Sigmoid colon (tissue), 7 donors: Measurements from ENCODE around the gene CA12. TPM values are rescaled to one million over a fixed set of nuclear protein-coding genes. Genes with fewer than 3 reads are reported as not detected.

Experiments
- DNase-seq: peaks from one replicate; pipeline ENCODE4 v3.0.0-alpha.2; 2019
- H3K27ac ChIP-seq, 4 donors: fragments of 200-600 bp; sonication (generic); one replicate each; pipeline ENCODE4 v1.5.1; 2016 to 2019; ENCODE audit warnings: mild to moderate bottlenecking in 1 of 4
- H3K27me3 ChIP-seq, 3 donors: fragments of 200-600 bp; sonication (generic); one replicate each; pipeline ENCODE4 v1.5.1; 2019; ENCODE audit warnings: mild to moderate bottlenecking in 1 of 3
- H3K36me3 ChIP-seq, 4 donors: fragments of 200-600 bp; sonication (generic); one replicate each; pipeline ENCODE4 v1.5.1; 2016 to 2019
- H3K4me1 ChIP-seq, 4 donors: fragments of 200-600 bp; sonication (generic); one replicate each; pipeline ENCODE4 v1.5.1; 2017 to 2019
- H3K4me3 ChIP-seq, 4 donors: fragments of 200-600 bp; sonication (generic); one replicate each; pipeline ENCODE4 v1.5.1; 2017 to 2019; ENCODE audit warnings: mild to moderate bottlenecking in 2 of 4, moderate library complexity in 1 of 4
- H3K9me3 ChIP-seq, 4 donors: fragments of 200-600 bp in 3 of 4; sonication (generic) in 3 of 4; one replicate each; pipeline versions ENCODE4 v1.5.1 to v1.6.1; 2013 to 2019
- EP300 ChIP-seq, 4 donors: sonication (generic); formaldehyde crosslinking; IDR thresholded peaks; one replicate each; pipeline ENCODE4 v1.6.1; 2017; ENCODE audit warnings: antibody characterized with exemption in 4 of 4
- POLR2A ChIP-seq, 2 donors: fragments of 450-650 bp; IDR thresholded peaks; one replicate each; pipeline ENCODE4 v1.6.1; 2016; ENCODE audit warnings: antibody characterized with exemption in 2 of 2, mild to moderate bottlenecking in 2 of 2, moderate library complexity in 2 of 2
- POLR2AphosphoS5 ChIP-seq, 4 donors: sonication (generic); formaldehyde crosslinking; IDR thresholded peaks; one replicate each; pipeline ENCODE4 v1.6.1; 2017; ENCODE audit warnings: antibody characterized with exemption in 4 of 4
- WGBS, 2 donors: extraction: QIAGEN DNeasy Blood & Tissue Kit; methylation state at CpG; one replicate each; pipeline ENCODE4 v1.1.7; 2013; 5-methylcytosine and 5-hydroxymethylcytosine counted together
- intact Hi-C: fragments of 100-400 bp; cut with DNase I; formaldehyde crosslinking; loops from one replicate; pipeline ENCODE4 v1.15.1; 2023
- polyA plus RNA-seq, 3 donors: library from polyadenylated mRNA; stranded (reverse); fragments of 200-250 nt; gene quantifications; one replicate each; pipeline ENCODE4 v1.2.3, GENCODE V29; 2013
- total RNA-seq, 4 donors: library from RNA; depleted of rRNA; stranded (reverse); fragments of >200 nt; gene quantifications; one replicate each; pipeline ENCODE4 v1.1.0, GENCODE V29; 2016
- TF ChIP-seq, protein P1 (sequence below), 4 experiments: fragments of 450-650 bp in 3 of 4; fragments of 200-600 bp in 1 of 4; IDR thresholded peaks; one replicate each; pipeline ENCODE4 v1.5.1; 2016 to 2019; ENCODE audit warnings: antibody characterized with exemption in 4 of 4, mild to moderate bottlenecking in 3 of 4, moderate library complexity in 2 of 4
- donor health status: healthy with polysubstance abuse.
- donor health status: Bipolar disorder and iron deficiency.
- donor health status: healthy.

Gene CA12
- total and polyA plus RNA-seq, 7 donors, result 0.14 to 76.2 (median 2.2) TPM

DNA sequence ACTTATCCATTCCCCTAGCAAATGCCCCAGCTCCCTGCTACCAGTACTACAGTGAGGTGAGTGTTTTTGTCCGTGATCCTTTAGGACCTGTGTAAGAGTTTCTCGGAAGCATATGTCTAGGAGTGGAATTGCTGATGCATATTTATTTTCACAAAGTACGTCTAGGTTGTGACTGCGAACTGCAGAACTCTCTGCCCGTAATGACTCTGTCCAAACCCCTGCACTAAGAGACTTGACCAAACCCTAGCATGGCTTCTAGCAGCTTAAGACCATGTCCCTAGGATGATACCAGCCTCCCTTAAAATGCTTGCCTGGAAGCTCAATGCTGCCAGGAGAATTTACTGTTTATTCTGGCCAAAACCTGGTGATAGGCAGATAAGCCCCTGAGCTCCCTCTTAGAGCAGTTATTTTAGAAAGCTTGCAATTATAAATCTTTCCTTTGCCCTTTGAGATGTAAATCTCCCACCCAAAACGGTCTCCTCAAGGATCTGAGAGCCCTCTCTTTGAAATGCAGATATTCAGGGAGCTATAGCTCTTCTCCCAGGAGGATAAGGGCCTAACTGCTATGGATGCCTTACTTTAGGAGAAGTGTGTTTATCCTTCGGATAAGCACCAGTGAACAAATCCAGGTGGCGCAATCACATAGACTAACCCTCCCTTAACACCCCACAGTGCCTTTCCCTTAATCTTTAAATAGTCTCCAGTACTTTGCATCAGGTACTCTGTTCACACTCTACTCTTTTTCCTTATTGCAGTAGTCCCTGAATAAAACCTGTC is 14.7 kb upstream of the CA12 start:
- Histone ChIP-seq H3K36me3 (no peaks in the 10 kb centered on the region), H3K9me3 (no peaks in the 10 kb centered on the region), H3K27me3 (no peaks in the 10 kb centered on the region), H3K27ac (no peak overlapping the region), H3K4me3 (no peak overlapping the region), H3K4me1 (no peaks in the 10 kb centered on the region)
- intact Hi-C loops, result no loop called here
- TF ChIP-seq EP300 (IDR thresholded peaks at IDR 0.05) (no peak), POLR2AphosphoS5 (IDR thresholded peaks at IDR 0.05) (no peak), POLR2A (IDR thresholded peaks at IDR 0.05) (no peak)
- TF ChIP-seq, protein P1, sequence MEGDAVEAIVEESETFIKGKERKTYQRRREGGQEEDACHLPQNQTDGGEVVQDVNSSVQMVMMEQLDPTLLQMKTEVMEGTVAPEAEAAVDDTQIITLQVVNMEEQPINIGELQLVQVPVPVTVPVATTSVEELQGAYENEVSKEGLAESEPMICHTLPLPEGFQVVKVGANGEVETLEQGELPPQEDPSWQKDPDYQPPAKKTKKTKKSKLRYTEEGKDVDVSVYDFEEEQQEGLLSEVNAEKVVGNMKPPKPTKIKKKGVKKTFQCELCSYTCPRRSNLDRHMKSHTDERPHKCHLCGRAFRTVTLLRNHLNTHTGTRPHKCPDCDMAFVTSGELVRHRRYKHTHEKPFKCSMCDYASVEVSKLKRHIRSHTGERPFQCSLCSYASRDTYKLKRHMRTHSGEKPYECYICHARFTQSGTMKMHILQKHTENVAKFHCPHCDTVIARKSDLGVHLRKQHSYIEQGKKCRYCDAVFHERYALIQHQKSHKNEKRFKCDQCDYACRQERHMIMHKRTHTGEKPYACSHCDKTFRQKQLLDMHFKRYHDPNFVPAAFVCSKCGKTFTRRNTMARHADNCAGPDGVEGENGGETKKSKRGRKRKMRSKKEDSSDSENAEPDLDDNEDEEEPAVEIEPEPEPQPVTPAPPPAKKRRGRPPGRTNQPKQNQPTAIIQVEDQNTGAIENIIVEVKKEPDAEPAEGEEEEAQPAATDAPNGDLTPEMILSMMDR (IDR thresholded peaks at IDR 0.05), result no peak
- peak; percentile 1 for DNase-seq
- WGBS, 2 donors, result 58 to 80% methylated on average over 8 of the region's 8 CpGs

DNA sequence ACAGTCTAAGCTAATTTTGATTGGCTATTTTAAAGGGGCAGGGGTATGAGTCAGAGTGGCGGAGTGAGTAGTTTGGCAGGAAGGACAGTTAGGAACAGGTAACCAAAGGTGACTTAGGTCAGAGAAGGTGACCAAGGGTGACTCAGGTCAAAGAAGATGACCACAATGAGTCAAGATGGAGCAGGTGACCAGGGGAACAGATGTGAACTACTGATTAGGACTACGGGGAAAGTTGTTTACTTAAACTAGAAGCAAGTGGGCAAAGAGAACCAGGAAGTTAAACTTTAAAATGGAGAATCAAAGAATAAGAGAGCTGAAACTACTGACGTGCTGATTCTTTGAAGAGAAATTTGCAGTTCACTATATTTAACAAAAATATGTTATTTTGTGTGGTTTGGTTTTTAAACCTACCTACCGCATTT is 14.1 kb upstream of the CA12 start:
- WGBS, 2 donors, result 56 to 66% methylated on average over 4 of the region's 4 CpGs
- H3K9me3 ChIP-seq, result no peaks in the 10 kb centered on the region
- H3K27me3 ChIP-seq, result no peaks in the 10 kb centered on the region
- DNase-seq, result no peak
- TF ChIP-seq POLR2A (IDR thresholded peaks at IDR 0.05) (no peak), POLR2AphosphoS5 (IDR thresholded peaks at IDR 0.05) (no peak)
- intact Hi-C loops, result no loop called here
- H3K27ac ChIP-seq, result no peak overlapping the region
- H3K4me1 ChIP-seq, result no peaks in the 10 kb centered on the region
- no peaks in the 10 kb centered on the region for H3K36me3 ChIP-seq
- H3K4me3 ChIP-seq, result no peak overlapping the region

DNA sequence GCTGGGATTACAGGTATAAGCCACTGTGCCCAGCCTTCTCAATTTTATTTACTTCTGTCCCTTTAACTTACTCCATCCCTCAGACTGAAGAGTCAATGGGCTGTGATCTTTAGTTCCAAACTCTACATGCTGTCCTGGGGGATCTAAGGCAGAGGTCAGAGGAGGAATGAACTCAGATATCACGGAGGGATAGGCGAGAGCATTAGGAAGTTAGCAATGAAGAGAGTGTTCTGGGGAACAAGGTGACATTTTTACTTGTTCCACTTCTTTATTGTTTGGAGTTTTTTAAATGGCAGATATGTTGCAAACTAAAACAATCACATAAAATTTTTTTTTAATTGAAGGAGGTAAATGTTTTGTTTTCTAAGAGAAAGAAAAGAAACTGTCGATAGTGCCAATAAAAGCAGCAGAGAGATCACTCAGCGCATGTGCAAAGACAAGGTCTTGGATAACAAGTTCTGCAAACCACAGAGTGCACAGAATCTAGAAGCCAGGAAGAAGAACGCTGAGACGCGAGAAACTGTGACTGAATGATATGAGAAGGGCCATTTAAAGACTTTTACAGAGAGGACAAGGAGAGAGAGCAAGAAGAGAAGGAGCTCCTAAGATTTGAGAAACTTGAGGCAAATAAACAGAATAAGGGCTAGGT is 10.8 kb upstream of the CA12 start:
- DNase-seq, result no peak
- intact Hi-C loops, result no loop called here
- TF ChIP-seq EP300 (IDR thresholded peaks at IDR 0.05) (no peak), POLR2AphosphoS5 (IDR thresholded peaks at IDR 0.05) (no peak)
- TF ChIP-seq, protein P1 (IDR thresholded peaks at IDR 0.05), result no peak

DNA sequence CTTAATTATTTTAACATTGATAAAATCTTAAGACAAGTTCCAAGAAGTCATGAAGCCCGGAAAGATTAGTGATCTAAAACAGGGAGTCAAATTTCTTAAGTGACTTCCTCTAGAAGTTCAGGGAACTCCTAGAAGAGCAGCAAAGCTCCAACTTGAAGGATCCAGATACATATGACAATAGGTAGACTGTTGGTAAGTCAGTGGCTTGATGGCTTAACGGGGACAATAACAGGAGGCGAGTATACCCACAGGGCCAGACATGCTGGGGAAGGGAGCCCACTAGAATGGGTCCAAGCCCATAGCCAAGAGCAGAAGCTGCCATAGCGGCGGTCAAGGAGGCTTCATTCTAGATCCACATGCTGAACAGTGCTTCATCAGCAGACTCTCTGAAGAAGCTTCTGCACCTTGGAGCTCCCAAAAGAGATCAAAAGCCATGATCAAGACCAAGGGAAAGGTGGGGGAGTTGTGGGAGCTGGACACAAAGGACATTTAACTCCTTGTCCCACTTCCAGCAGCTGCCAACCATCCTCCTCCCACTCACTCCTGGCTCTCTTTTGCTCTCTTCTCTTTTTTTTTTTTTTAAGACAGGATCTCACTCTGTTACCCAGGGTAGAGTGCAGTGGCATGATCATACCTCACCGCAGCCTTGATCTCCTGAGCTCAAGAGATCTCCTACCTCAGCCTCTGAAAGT is 10.2 kb upstream of the CA12 start:
- Histone ChIP-seq H3K27ac (no peak overlapping the region), H3K9me3 (no peaks in the 10 kb centered on the region), H3K27me3 (no peaks in the 10 kb centered on the region), H3K4me3 (no peak overlapping the region), H3K4me1 (no peaks in the 10 kb centered on the region), H3K36me3 (no peaks in the 10 kb centered on the region)
- WGBS, 2 donors, result 78 to 89% methylated on average over 6 of the region's 6 CpGs
- DNase-seq, result no peak
- no peak for TF ChIP-seq POLR2AphosphoS5 (IDR thresholded peaks at IDR 0.05)
- TF ChIP-seq POLR2A (IDR thresholded peaks at IDR 0.05), result no peak
- intact Hi-C loops, result no loop called here

More for the DNA sequence above, 10.8 kb upstream of the CA12 start:
- H3K27ac ChIP-seq, result no peak overlapping the region
- no peaks in the 10 kb centered on the region for H3K27me3 ChIP-seq
- no peaks in the 10 kb centered on the region for H3K36me3 ChIP-seq
- WGBS, 2 donors, result 15 to 44% methylated on average over 7 of the region's 7 CpGs
- no peak overlapping the region for H3K4me3 ChIP-seq
- no peaks in the 10 kb centered on the region for H3K9me3 ChIP-seq
- no peaks in the 10 kb centered on the region for H3K4me1 ChIP-seq

DNA sequence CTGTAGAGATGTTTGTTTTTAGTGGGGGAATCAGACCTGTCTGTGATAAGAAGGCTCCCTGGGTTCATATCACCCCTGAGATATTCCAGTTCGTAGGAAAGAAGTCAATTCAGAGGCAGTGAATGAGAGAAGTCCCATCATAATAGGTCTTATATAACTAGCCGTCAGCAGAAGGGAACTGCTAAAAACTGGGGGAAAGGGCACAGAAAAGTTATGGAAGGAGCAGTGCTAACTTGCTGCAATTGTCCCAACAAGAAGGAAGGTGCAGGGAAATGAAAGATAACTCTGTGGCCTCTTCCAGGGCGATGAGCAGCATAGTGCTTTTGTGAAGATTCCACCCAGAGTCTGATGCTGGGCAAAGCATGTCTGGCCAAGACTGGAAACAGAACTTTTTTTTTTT is 9.0 kb upstream of the CA12 start:
- no peak overlapping the region for H3K4me3 ChIP-seq
- no peak for DNase-seq
- H3K4me1 ChIP-seq, result no peaks in the 10 kb centered on the region
- 23 to 67% methylated on average over 3 of the region's 3 CpGs for WGBS, 2 donors
- no peaks in the 10 kb centered on the region for H3K36me3 ChIP-seq
- no peak overlapping the region for H3K27ac ChIP-seq
- no peaks in the 10 kb centered on the region for H3K9me3 ChIP-seq
- TF ChIP-seq, protein P1 (IDR thresholded peaks at IDR 0.05), result no peak
- H3K27me3 ChIP-seq, result no peaks in the 10 kb centered on the region
- intact Hi-C loops, result no loop called here
